H1 (cell line): ENCODE results near the gene TNIK. TPM values are rescaled to one million over a fixed set of nuclear protein-coding genes. Genes with fewer than 3 reads are reported as not detected.

Experiments used
- CTCF ChIA-PET: fragments of 300-600 bp; sonication (Branson Sonifier 250); formaldehyde crosslinking; loops from one replicate; lab custom pipeline; 2021; ENCODE audit not compliant: partially characterized antibody; lab: Charles Lee
- POLR2A ChIA-PET: fragments of 300-600 bp; sonication (Branson Sonifier 250); formaldehyde crosslinking; loops from one replicate; lab custom pipeline; 2021; ENCODE audit warnings: inconsistent platforms; ENCODE audit not compliant: partially characterized antibody; lab: Charles Lee
- DNase-seq, 2 experiments: peaks; one replicate each; pipeline versions ENCODE4 v3.0.0 to v3.0.0-alpha.2; 2010 to 2022; ENCODE audit warnings: low spot score in 2 of 2, low read depth in 1 of 2, mixed read lengths in 1 of 2
- FAIRE-seq: peaks from 2 replicates; lab custom pipeline; 2011; peaks lifted over from hg19 to GRCh38; lab: Jason Lieb, UNC
- H2AFZ ChIP-seq: 2 replicates; pipeline ENCODE4 v1.8.1; 2012; ENCODE audit warnings: low read length, inconsistent platforms
- H2AK5ac ChIP-seq: 2 replicates; pipeline ENCODE4 v1.6.1; 2013; ENCODE audit warnings: low read depth, low read length
- H2BK120ac ChIP-seq: replicated peaks from 2 replicates; pipeline ENCODE3; 2013; ENCODE audit warnings: low read depth, low read length, inconsistent platforms
- H2BK12ac ChIP-seq: 2 replicates; pipeline ENCODE4 v1.6.1; 2013; ENCODE audit warnings: low read depth, low read length
- H2BK15ac ChIP-seq: 2 replicates; pipeline ENCODE4 v1.6.1; 2013; ENCODE audit warnings: low read length
- H2BK20ac ChIP-seq: 2 replicates; pipeline ENCODE4 v1.6.1; 2013; ENCODE audit warnings: low read length
- H2BK5ac ChIP-seq: 2 replicates; pipeline ENCODE4 v1.6.1; 2013; ENCODE audit warnings: low read depth, low read length
- H3K14ac ChIP-seq: 2 replicates; pipeline ENCODE4 v1.6.1; 2013; ENCODE audit warnings: inconsistent platforms; ENCODE audit not compliant: insufficient read length
- H3K18ac ChIP-seq: 2 replicates; pipeline ENCODE4 v1.6.1; 2013; ENCODE audit warnings: low read length; ENCODE audit errors: extremely low read depth
- H3K23ac ChIP-seq: 2 replicates; pipeline ENCODE4 v1.6.1; 2013; ENCODE audit warnings: inconsistent platforms; ENCODE audit not compliant: insufficient read length
- H3K23me2 ChIP-seq: 2 replicates; pipeline ENCODE4 v1.6.1; 2013; ENCODE audit warnings: low read depth, low read length
- H3K27ac ChIP-seq: 2 replicates; pipeline ENCODE4 v1.6.1; 2011; ENCODE audit warnings: low read depth, low read length, inconsistent platforms
- H3K27me3 ChIP-seq, 4 experiments: replicated peaks in 1 of 4; 1 replicate in 1 of 4; 2 replicates in 3 of 4; pipeline versions ENCODE4 v1.6.1 to v1.8.1; 2011 to 2013; ENCODE audit warnings: low read length in 3 of 4, mild to moderate bottlenecking in 3 of 4, inconsistent platforms in 2 of 4, mixed read lengths in 2 of 4, moderate library complexity in 1 of 4; ENCODE audit not compliant: control insufficient read depth in 3 of 4, insufficient read depth in 3 of 4; ENCODE audit errors: extremely low read depth in 1 of 4
- H3K36me3 ChIP-seq, 4 experiments: 2 replicates each; pipeline versions ENCODE4 v1.6.1 to v1.8.1; 2011 to 2013; ENCODE audit warnings: mild to moderate bottlenecking in 4 of 4, low read length in 3 of 4, moderate library complexity in 2 of 4, control low read depth in 1 of 4, inconsistent platforms in 1 of 4; ENCODE audit not compliant: insufficient read depth in 4 of 4, control insufficient read depth in 2 of 4
- H3K4ac ChIP-seq: replicated peaks from 2 replicates; pipeline ENCODE3; 2013; ENCODE audit warnings: low read length, low read depth, mixed read lengths, inconsistent platforms; ENCODE audit not compliant: insufficient read length
- H3K4me1 ChIP-seq, 4 experiments: replicated peaks in 1 of 4; 1 replicate in 1 of 4; 2 replicates in 3 of 4; pipeline versions ENCODE4 v1.6.1 to v1.8.1; 2011 to 2013; ENCODE audit warnings: low read length in 3 of 4, inconsistent platforms in 2 of 4, mixed read lengths in 1 of 4; ENCODE audit not compliant: insufficient read depth in 4 of 4, control insufficient read depth in 3 of 4
- H3K4me2 ChIP-seq, 2 experiments: 2 replicates each; pipeline versions ENCODE4 v1.6.1 to v1.8.1; 2011 to 2013; ENCODE audit warnings: low read depth in 2 of 2, low read length in 2 of 2, control low read depth in 1 of 2, inconsistent platforms in 1 of 2, mild to moderate bottlenecking in 1 of 2; ENCODE audit not compliant: insufficient read depth in 1 of 2
- H3K4me3 ChIP-seq, 4 experiments: fragments of 200-600, 300-600 bp in 1 of 4; sonication (generic), shearing (Covaris generic), sonication (Bioruptor Twin) in 1 of 4; 2 replicates each; pipeline versions ENCODE4 v1.5.1 to v1.8.1; 2011 to 2016; ENCODE audit warnings: low read length in 4 of 4, low read depth in 3 of 4, control low read depth in 2 of 4, inconsistent platforms in 2 of 4, mild to moderate bottlenecking in 2 of 4, mixed read lengths in 1 of 4, moderate library complexity in 1 of 4; ENCODE audit not compliant: insufficient read depth in 2 of 4; ENCODE audit errors: extremely low read depth in 1 of 4
- H3K56ac ChIP-seq: replicated peaks from 2 replicates; pipeline ENCODE3; 2013; ENCODE audit warnings: low read depth, mild to moderate bottlenecking, mixed read lengths, low read length, inconsistent platforms; ENCODE audit not compliant: insufficient read length
- H3K79me1 ChIP-seq: 2 replicates; pipeline ENCODE4 v1.6.1; 2013; ENCODE audit warnings: low read depth, low read length, control low read depth
- H3K79me2 ChIP-seq, 2 experiments: 2 replicates each; pipeline versions ENCODE4 v1.6.1 to v1.8.1; 2012 to 2013; ENCODE audit warnings: low read length in 2 of 2, mild to moderate bottlenecking in 2 of 2, inconsistent platforms in 1 of 2; ENCODE audit not compliant: insufficient read depth in 2 of 2, control insufficient read depth in 1 of 2
- H3K9ac ChIP-seq, 4 experiments: replicated peaks in 1 of 4; 1 replicate in 1 of 4; 2 replicates in 3 of 4; pipeline versions ENCODE4 v1.6.1 to v1.8.1; 2011 to 2013; ENCODE audit warnings: low read depth in 3 of 4, low read length in 3 of 4, control low read depth in 2 of 4, mild to moderate bottlenecking in 2 of 4, moderate library complexity in 2 of 4, inconsistent platforms in 1 of 4; ENCODE audit errors: extremely low read depth in 1 of 4
- H3K9me3 ChIP-seq, 2 experiments: 2 replicates each; pipeline versions ENCODE4 v1.6.1 to v1.8.1; 2012 to 2013; ENCODE audit warnings: mild to moderate bottlenecking in 2 of 2, moderate library complexity in 2 of 2, control low read depth in 1 of 2, inconsistent platforms in 1 of 2, low read depth in 1 of 2, low read length in 1 of 2, mixed read lengths in 1 of 2; ENCODE audit not compliant: insufficient read depth in 2 of 2
- H4K20me1 ChIP-seq, 2 experiments: replicated peaks in 1 of 2; 2 replicates each; pipeline versions ENCODE3 to v1.8.1; 2011 to 2013; ENCODE audit warnings: inconsistent platforms in 2 of 2, low read length in 2 of 2, mild to moderate bottlenecking in 1 of 2; ENCODE audit not compliant: insufficient read depth in 2 of 2, control insufficient read depth in 1 of 2
- H4K5ac ChIP-seq: 2 replicates; pipeline ENCODE4 v1.6.1; 2013; ENCODE audit warnings: low read length, low read depth, mixed read lengths, inconsistent platforms; ENCODE audit not compliant: insufficient read length
- H4K8ac ChIP-seq: 2 replicates; pipeline ENCODE4 v1.8.0; 2013; ENCODE audit warnings: mild to moderate bottlenecking, moderate library complexity, low read length, inconsistent platforms; ENCODE audit not compliant: insufficient read depth; ENCODE audit errors: extremely low read depth
- H4K91ac ChIP-seq: replicated peaks from 2 replicates; pipeline ENCODE3; 2013; ENCODE audit warnings: low read length, mixed read lengths, inconsistent platforms; ENCODE audit not compliant: insufficient read length
- ASH2L ChIP-seq: fragments of 200-600, 300-600 bp; sonication (generic); IDR thresholded peaks from one replicate; pipeline ENCODE4 v1.7.1; 2017; ENCODE audit warnings: low read length
- BACH1 ChIP-seq: IDR thresholded peaks from 2 replicates; pipeline ENCODE4 v1.6.1; 2012; ENCODE audit warnings: low read length, improper control_type of control experiment
- CBX5 ChIP-seq: fragments of 300-800, 300-1000 bp; sonication (generic); IDR thresholded peaks from 2 replicates; pipeline ENCODE4 v1.7.1; 2016; ENCODE audit warnings: antibody characterized with exemption, low read length, low read depth
- CREB1 ChIP-seq: IDR thresholded peaks from 2 replicates; pipeline ENCODE4 v1.6.1; 2012; ENCODE audit warnings: inconsistent platforms
- GABPA ChIP-seq: IDR thresholded peaks from 2 replicates; pipeline ENCODE4 v1.6.1; 2011; ENCODE audit warnings: mild to moderate bottlenecking, low read length, moderate library complexity, borderline replicate concordance; ENCODE audit not compliant: insufficient read depth
- KDM4A ChIP-seq: IDR thresholded peaks from one replicate; pipeline ENCODE4 v1.7.1; 2012; ENCODE audit warnings: low read depth, mild to moderate bottlenecking, moderate library complexity, low read length, inconsistent platforms; ENCODE audit not compliant: severe bottlenecking
- POLR2AphosphoS5 ChIP-seq: IDR thresholded peaks from 2 replicates; pipeline ENCODE4 v1.6.1; 2011; ENCODE audit warnings: low read depth, low read length
- SIN3A ChIP-seq, 2 experiments: IDR thresholded peaks in 1 of 2; conservative IDR thresholded peaks in 1 of 2; 2 replicates each; pipeline ENCODE4 v1.6.1; 2011 to 2012; ENCODE audit warnings: low read length in 2 of 2, improper control_type of control experiment in 1 of 2, low read depth in 1 of 2, mild to moderate bottlenecking in 1 of 2
- TAF7 ChIP-seq: optimal IDR thresholded peaks from 2 replicates; pipeline ENCODE3; 2011; ENCODE audit warnings: low read depth, mild to moderate bottlenecking, inconsistent platforms, low read length, moderate library complexity, borderline replicate concordance
- TEAD4 ChIP-seq: IDR thresholded peaks from 2 replicates; pipeline ENCODE4 v1.6.1; 2012; ENCODE audit warnings: low read depth, low read length, inconsistent platforms, mixed read lengths
- WGBS, 2 experiments: shearing (Covaris generic) in 1 of 2; methylation state at CpG; one replicate each; pipeline versions ENCODE4 v1.1.6 to v1.1.7; 2013 to 2015; ENCODE audit warnings: low lambda C conversion rate in 2 of 2, mixed read lengths in 2 of 2, inconsistent platforms in 1 of 2, low coverage in 1 of 2, missing lambda C conversion rate in 1 of 2; ENCODE audit not compliant: insufficient replicate concordance in 2 of 2, insufficient coverage in 1 of 2, insufficient read length in 1 of 2; ENCODE audit errors: extremely low coverage in 1 of 2, missing lambda C conversion rate in 1 of 2; 5-methylcytosine and 5-hydroxymethylcytosine counted together
- polyA plus RNA-seq, 7 experiments: library from polyadenylated mRNA; depleted of rRNA in 3 of 7; stranded (reverse) in 5 of 7; unstranded in 2 of 7; fragments of >200 nt in 5 of 7; fragments of 200-250 nt in 2 of 7; gene quantifications; 1 replicate in 5 of 7; 2 replicates in 1 of 7; 4 replicates in 1 of 7; pipeline versions ENCODE4 v1.2.1 to v1.2.3, GENCODE V29; 2011 to 2013; ENCODE audit warnings: missing spikeins in 2 of 7, mixed read lengths in 2 of 7
- total RNA-seq: library from RNA; stranded (reverse); fragmentation: NEBNext Ultra II Directional; extraction: Animal tissue kit (Norgen Biotek cat#: 25700); gene quantifications from 2 replicates; pipeline ENCODE4 v1.2.1, GENCODE V29; 2021
- TF ChIP-seq, protein P1 (sequence below): IDR thresholded peaks from 2 replicates; pipeline ENCODE4 v1.6.1; 2012; ENCODE audit warnings: inconsistent platforms

Gene TNIK
- total and polyA plus RNA-seq, 2 of the 8 experiments (the other 6 are each of a cell fraction or from before 2014, with no cell fraction given): 7.4 to 42.0 TPM

DNA sequence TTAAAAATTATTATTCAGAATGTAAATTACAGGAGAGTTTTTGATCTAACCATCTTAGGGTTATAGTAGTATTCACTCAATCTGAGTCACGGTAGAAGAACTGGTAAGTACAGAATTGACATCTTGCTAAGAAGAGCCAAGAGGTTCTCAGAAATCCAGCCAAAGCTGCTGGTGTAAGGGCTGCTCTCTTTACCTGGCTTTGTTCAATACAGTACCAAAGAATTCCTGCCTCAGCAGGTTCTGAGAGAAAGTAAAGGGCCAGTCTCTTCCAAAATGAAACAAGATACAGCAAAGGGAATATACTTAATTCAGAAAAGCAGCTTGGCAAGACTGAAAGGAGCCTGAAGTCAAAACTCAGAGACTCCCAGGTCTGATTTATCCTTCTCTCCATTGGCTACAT lies 193.1 kb downstream of the TNIK start:
- Histone ChIP-seq H2AFZ (no peak overlapping the region), H2BK12ac (no peak overlapping the region), H3K56ac (no peak overlapping the region), H3K4me2 (no peak overlapping the region), H3K4me3 (no peak overlapping the region), H3K14ac (no peak overlapping the region), H4K5ac (no peak overlapping the region), H4K91ac (no peak overlapping the region), H3K18ac (no peak overlapping the region), H4K8ac (no peak overlapping the region), H3K79me2 (peaks cover 0 to 5% of the 10 kb centered on the region in 2 experiments; a peak in 1 of 4 replicates), H3K9me3 (no peaks in the 10 kb centered on the region), H4K20me1 (no peaks in the 10 kb centered on the region), H3K27me3 (no peaks in the 10 kb centered on the region), H2BK120ac (no peak overlapping the region), H2BK5ac (no peak overlapping the region), H3K36me3 (no peaks in the 10 kb centered on the region), H2BK20ac (no peak overlapping the region), H3K79me1 (no peaks in the 10 kb centered on the region), H3K23me2 (no peaks in the 10 kb centered on the region), H3K23ac (no peak overlapping the region), H3K4me1 (peaks cover 3 to 6% (median 5%) of the 10 kb centered on the region in 4 experiments; a peak in 5 of 7 replicates), H2AK5ac (no peak overlapping the region), H3K27ac (no peak overlapping the region), H2BK15ac (no peak overlapping the region), H3K4ac (no peak overlapping the region), H3K9ac (no peak overlapping the region)
- no peak for DNase-seq
- WGBS, 2 experiments: 81% methylated on average over 1 of the region's 1 CpG; no CpG with 5 or more reads in 1 of the 2 experiments
- FAIRE-seq: no peak
- TF ChIP-seq TAF7 (no peak), CREB1 (no peak), GABPA (no peak), TEAD4 (no peak), KDM4A (no peak), SIN3A (conservative IDR thresholded peaks at IDR 0.05 in 1 of 2, IDR thresholded peaks at IDR 0.05 in 1 of 2; ENCODE audit: low read depth in 1 of 2, low read length in 2 of 2) (no peak), POLR2AphosphoS5 (no peak), BACH1 (no peak), CBX5 (no peak), ASH2L (no peak)
- TF ChIP-seq, protein P1, sequence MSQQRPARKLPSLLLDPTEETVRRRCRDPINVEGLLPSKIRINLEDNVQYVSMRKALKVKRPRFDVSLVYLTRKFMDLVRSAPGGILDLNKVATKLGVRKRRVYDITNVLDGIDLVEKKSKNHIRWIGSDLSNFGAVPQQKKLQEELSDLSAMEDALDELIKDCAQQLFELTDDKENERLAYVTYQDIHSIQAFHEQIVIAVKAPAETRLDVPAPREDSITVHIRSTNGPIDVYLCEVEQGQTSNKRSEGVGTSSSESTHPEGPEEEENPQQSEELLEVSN: no peak
- ChIA-PET CTCF (interaction anchor here (0.9 kb wide), 1 partner anchor 299 kb away, joined by 4 read pairs; no protein-coding TSS in a partner anchor), POLR2A (no interaction called here)
